Esophagus muscularis mucosa (tissue), 4 donors: Measurements from ENCODE around the gene NCAM1. TPM values are rescaled to one million over a fixed set of nuclear protein-coding genes. Genes with fewer than 3 reads are reported as not detected.

Experiments used
- DNase-seq: peaks from one replicate; pipeline ENCODE4 v3.0.0-alpha.2; 2017; ENCODE audit errors: extremely low spot score
- H3K27ac ChIP-seq, 4 donors: fragments of 200-600 bp; sonication (generic); replicated peaks in 1 of 4; 1 replicate in 3 of 4; 2 replicates in 1 of 4; pipeline ENCODE4 v1.5.1; 2016 to 2019; ENCODE audit warnings: mild to moderate bottlenecking in 1 of 4
- H3K27me3 ChIP-seq, 4 donors: fragments of 200-600 bp; sonication (generic); one replicate each; pipeline versions ENCODE4 v1.5.1 to v1.6.0; 2016 to 2019
- H3K36me3 ChIP-seq, 4 donors: fragments of 200-600 bp; sonication (generic); one replicate each; pipeline ENCODE4 v1.5.1; 2016 to 2019
- H3K4me1 ChIP-seq, 4 donors: fragments of 200-600 bp; sonication (generic); one replicate each; pipeline ENCODE4 v1.5.1; 2016 to 2019
- H3K4me3 ChIP-seq, 4 donors: fragments of 200-600 bp; sonication (generic); 1 replicate in 2 of 4; 2 replicates in 2 of 4; pipeline ENCODE4 v1.5.1; 2016 to 2019; ENCODE audit warnings: mild to moderate bottlenecking in 4 of 4, moderate library complexity in 1 of 4
- H3K9me3 ChIP-seq, 4 donors: fragments of 200-600 bp; sonication (generic); 1 replicate in 3 of 4; 2 replicates in 1 of 4; pipeline ENCODE4 v1.5.1; 2016 to 2019
- EP300 ChIP-seq: sonication (generic); formaldehyde crosslinking; IDR thresholded peaks from one replicate; pipeline ENCODE4 v1.6.1; 2017; ENCODE audit warnings: antibody characterized with exemption
- POLR2A ChIP-seq: fragments of 450-650 bp; IDR thresholded peaks from one replicate; pipeline ENCODE4 v1.6.1; 2017; ENCODE audit warnings: antibody characterized with exemption, moderate library complexity, mild to moderate bottlenecking, low read depth
- POLR2AphosphoS5 ChIP-seq, 2 donors: sonication (generic); formaldehyde crosslinking; IDR thresholded peaks; one replicate each; pipeline ENCODE4 v1.6.1; 2017; ENCODE audit warnings: antibody characterized with exemption in 2 of 2
- WGBS: methylation state at CpG from one replicate; pipeline ENCODE4 v1.1.5; 2018; 5-methylcytosine and 5-hydroxymethylcytosine counted together
- intact Hi-C: fragments of 100-400 bp; cut with DNase I; formaldehyde crosslinking; loops from one replicate; pipeline ENCODE4 v1.15.1; 2023
- total RNA-seq, 4 donors: library from RNA; depleted of rRNA; stranded (reverse); fragments of >200 nt; gene quantifications; one replicate each; pipeline versions ENCODE4 v1.1.0 to v1.2.1, GENCODE V29; 2016
- TF ChIP-seq, protein P1 (sequence below), 3 experiments: fragments of 200-600 bp in 2 of 3; fragments of 450-650 bp in 1 of 3; sonication (generic) in 2 of 3; IDR thresholded peaks; one replicate each; pipeline ENCODE4 v1.5.1; 2017 to 2019; ENCODE audit warnings: antibody characterized with exemption in 3 of 3, mild to moderate bottlenecking in 2 of 3, moderate library complexity in 1 of 3

Gene NCAM1
- total RNA-seq, 4 donors from 2014 or later = 83.5 to 161 (median 95.2) TPM

DNA sequence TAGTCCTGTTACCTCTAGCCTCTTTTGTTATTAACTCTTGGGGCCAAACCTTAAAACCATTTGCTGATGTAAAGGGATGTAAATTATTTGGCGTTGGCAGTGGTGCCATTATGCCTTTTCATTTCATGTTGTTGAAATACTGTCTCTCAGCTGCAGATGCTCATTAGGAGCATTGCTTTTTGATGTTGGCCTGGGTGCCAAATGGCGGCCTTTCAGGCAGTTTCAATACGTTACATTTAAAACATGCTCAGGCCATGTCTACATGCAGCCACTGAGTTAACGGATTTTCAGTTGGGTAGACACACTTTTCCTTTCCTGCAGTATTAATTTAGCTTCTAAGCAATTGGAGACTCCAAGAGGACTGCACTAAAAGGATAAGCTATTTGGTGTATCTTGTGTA lies 5.3 kb downstream of the NCAM1 start:
- H3K9me3 ChIP-seq = no peaks in the 10 kb centered on the region
- no peaks in the 10 kb centered on the region for H3K36me3 ChIP-seq
- WGBS = 79% methylated on average over 4 of the region's 4 CpGs
- TF ChIP-seq POLR2AphosphoS5 (IDR thresholded peaks at IDR 0.05) = no peak
- H3K4me1 ChIP-seq = peaks cover 15 to 40% (median 34%) of the 10 kb centered on the region in 4 donors
- H3K27ac ChIP-seq = no peak overlapping the region
- no peak for DNase-seq
- intact Hi-C loops = loop anchor here (5.0 to 10.0 kb wide), 3 partner anchors 146 to 382 kb away; no protein-coding TSS in a partner anchor
- no peak overlapping the region for H3K4me3 ChIP-seq
- peaks cover 0 to 21% (median 3%) of the 10 kb centered on the region in 4 donors for H3K27me3 ChIP-seq

DNA sequence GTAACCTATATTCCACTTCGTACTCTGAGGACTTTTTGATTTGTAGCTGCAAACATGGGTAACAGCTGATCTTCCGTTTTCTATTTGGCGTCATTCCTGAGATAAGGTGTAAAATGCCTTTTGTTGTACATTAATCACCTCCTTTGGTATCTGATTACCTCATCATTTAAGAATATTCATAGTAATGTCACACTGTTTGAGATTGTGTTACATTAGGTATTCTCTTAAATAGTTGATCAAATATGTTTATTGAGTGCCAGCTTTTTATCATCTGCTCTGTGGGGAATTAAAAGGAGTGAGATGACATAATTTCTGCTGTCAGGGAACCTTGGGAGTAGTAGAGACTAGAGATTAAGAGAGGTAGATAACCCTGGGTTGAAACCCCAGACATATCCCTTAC lies 5.9 kb downstream of the NCAM1 start:
- no peak for DNase-seq
- H3K27ac ChIP-seq = no peak overlapping the region
- H3K27me3 ChIP-seq = peaks cover 0 to 16% (median 3%) of the 10 kb centered on the region in 4 donors
- H3K9me3 ChIP-seq = no peaks in the 10 kb centered on the region
- intact Hi-C loops = loop anchor here (5.0 to 10.0 kb wide), 3 partner anchors 145 to 382 kb away; no protein-coding TSS in a partner anchor
- H3K4me3 ChIP-seq = no peak overlapping the region
- TF ChIP-seq POLR2AphosphoS5 (IDR thresholded peaks at IDR 0.05) = no peak
- TF ChIP-seq POLR2A = no peak
- no peak for TF ChIP-seq EP300
- TF ChIP-seq, protein P1, sequence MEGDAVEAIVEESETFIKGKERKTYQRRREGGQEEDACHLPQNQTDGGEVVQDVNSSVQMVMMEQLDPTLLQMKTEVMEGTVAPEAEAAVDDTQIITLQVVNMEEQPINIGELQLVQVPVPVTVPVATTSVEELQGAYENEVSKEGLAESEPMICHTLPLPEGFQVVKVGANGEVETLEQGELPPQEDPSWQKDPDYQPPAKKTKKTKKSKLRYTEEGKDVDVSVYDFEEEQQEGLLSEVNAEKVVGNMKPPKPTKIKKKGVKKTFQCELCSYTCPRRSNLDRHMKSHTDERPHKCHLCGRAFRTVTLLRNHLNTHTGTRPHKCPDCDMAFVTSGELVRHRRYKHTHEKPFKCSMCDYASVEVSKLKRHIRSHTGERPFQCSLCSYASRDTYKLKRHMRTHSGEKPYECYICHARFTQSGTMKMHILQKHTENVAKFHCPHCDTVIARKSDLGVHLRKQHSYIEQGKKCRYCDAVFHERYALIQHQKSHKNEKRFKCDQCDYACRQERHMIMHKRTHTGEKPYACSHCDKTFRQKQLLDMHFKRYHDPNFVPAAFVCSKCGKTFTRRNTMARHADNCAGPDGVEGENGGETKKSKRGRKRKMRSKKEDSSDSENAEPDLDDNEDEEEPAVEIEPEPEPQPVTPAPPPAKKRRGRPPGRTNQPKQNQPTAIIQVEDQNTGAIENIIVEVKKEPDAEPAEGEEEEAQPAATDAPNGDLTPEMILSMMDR (IDR thresholded peaks at IDR 0.05) = no peak
- peaks cover 15 to 35% (median 28%) of the 10 kb centered on the region in 4 donors for H3K4me1 ChIP-seq
- WGBS = 77% methylated on average over 3 of the region's 3 CpGs
- no peaks in the 10 kb centered on the region for H3K36me3 ChIP-seq

DNA sequence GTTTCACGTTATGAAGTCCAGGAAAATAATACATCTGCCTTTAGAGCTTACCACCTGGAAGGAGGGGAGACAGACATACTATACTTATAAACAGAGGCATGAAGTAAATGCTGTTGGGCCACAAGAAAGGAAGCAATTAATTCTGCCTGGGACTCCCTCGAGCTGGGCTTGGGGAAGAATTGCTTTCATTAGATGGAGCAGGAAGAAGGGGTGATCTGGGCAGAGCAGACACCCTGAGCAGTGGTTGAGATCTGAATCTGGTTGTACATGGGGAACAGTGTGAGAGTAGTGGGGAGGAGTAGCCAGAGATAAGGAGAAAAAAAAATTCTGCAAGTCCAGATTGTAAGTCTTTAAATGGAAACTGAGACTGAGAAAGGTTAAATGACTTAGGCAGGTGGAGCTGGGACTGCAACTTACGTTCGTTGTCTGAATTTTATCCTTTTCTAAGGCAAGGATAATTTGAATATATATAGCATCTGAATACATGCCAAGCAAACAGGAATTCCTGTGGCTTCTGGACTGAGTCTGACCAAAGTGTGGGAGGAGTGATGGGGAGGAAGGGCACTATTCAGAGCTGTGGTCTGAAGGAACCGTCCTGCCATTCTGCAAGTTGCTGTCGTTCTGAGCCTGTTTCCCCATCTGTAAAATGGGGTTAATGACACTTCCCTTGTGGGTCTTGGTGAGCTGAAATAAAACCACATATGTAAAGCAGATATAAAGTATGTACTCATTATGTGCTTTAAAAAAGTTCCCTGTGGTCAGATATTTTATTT lies 7.9 kb downstream of the NCAM1 start:
- Histone ChIP-seq H3K9me3 (no peaks in the 10 kb centered on the region), H3K27ac (no peak overlapping the region), H3K27me3 (no peaks in the 10 kb centered on the region), H3K4me3 (no peak overlapping the region), H3K4me1 (peaks cover 6 to 19% (median 15%) of the 10 kb centered on the region in 4 donors), H3K36me3 (no peaks in the 10 kb centered on the region)
- intact Hi-C loops = loop anchor here (5.0 to 10.0 kb wide), 3 partner anchors 143 to 384 kb away; no protein-coding TSS in a partner anchor
- DNase-seq = no peak
- no peak for TF ChIP-seq POLR2AphosphoS5 (IDR thresholded peaks at IDR 0.05)
- TF ChIP-seq EP300 = no peak
- TF ChIP-seq, protein P1 (IDR thresholded peaks at IDR 0.05) = no peak
- TF ChIP-seq POLR2A = no peak
- WGBS = 26% methylated on average over 6 of the region's 6 CpGs

DNA sequence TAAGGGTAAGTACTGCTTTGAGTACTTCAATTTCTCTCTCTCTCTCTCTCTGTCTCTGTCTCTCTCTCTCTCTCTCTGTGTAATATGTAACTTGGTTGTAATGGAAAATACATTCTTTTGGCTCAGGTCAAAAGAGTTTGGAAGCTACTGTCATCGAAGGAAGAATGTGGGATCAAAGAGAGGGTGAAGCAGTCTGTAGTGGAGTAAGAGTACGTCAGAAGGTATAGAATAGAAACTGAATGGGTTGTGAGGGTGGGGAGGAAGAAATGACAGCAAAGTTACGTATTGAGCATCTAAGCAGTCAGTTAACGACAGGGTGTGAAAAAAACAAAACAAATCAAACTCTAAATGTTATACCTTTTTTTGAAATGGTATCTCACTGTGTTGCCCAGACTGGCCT lies 10.0 kb downstream of the NCAM1 start:
- intact Hi-C loops = no loop called here
- no peak for DNase-seq
- WGBS = 79% methylated on average over 4 of the region's 4 CpGs

DNA sequence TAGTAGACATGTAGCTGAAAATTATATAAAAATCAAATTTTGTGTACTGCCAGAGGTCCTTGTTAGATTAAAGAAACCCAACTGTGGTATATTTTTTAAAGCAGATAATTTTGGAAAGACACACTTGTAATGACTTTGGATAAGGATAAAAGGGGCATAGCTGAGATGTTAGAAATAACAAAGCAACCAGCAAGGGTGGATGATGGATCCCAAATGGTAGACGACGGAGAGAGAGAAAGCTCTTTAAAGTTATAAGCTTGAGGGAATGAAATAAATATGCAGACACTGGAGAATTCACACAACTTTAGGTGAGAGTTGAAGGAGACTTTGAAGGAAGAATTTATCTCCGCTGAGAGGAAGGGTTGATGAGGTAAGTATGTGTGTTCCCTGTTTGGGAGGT lies 10.6 kb downstream of the NCAM1 start:
- no peaks in the 10 kb centered on the region for H3K9me3 ChIP-seq
- H3K4me1 ChIP-seq = peaks cover 6 to 22% (median 12%) of the 10 kb centered on the region in 4 donors
- no peak overlapping the region for H3K27ac ChIP-seq
- H3K36me3 ChIP-seq = no peaks in the 10 kb centered on the region
- WGBS = 62% methylated on average over 3 of the region's 3 CpGs
- no peaks in the 10 kb centered on the region for H3K27me3 ChIP-seq
- DNase-seq = no peak
- TF ChIP-seq POLR2A (no peak), POLR2AphosphoS5 (IDR thresholded peaks at IDR 0.05) (no peak)
- TF ChIP-seq, protein P1 (IDR thresholded peaks at IDR 0.05) = no peak
- intact Hi-C loops = no loop called here
- H3K4me3 ChIP-seq = no peak overlapping the region

More for the DNA sequence above, 10.0 kb downstream of the NCAM1 start:
- Histone ChIP-seq H3K27me3 (no peaks in the 10 kb centered on the region), H3K4me1 (peaks cover 6 to 22% (median 12%) of the 10 kb centered on the region in 4 donors), H3K27ac (no peak overlapping the region), H3K36me3 (no peaks in the 10 kb centered on the region), H3K9me3 (no peaks in the 10 kb centered on the region), H3K4me3 (no peak overlapping the region)
- TF ChIP-seq, protein P1 (IDR thresholded peaks at IDR 0.05) = no peak
- TF ChIP-seq EP300 = no peak
- no peak for TF ChIP-seq POLR2AphosphoS5 (IDR thresholded peaks at IDR 0.05)
- TF ChIP-seq POLR2A = no peak
